ENCODE data around the gene PSAP.
"Not testable (repeated sequence)": the region's sequence is repeated elsewhere in the genome, so short reads cannot be mapped to it uniquely, and the experiment has no call there.

PSAP gene

DNA sequence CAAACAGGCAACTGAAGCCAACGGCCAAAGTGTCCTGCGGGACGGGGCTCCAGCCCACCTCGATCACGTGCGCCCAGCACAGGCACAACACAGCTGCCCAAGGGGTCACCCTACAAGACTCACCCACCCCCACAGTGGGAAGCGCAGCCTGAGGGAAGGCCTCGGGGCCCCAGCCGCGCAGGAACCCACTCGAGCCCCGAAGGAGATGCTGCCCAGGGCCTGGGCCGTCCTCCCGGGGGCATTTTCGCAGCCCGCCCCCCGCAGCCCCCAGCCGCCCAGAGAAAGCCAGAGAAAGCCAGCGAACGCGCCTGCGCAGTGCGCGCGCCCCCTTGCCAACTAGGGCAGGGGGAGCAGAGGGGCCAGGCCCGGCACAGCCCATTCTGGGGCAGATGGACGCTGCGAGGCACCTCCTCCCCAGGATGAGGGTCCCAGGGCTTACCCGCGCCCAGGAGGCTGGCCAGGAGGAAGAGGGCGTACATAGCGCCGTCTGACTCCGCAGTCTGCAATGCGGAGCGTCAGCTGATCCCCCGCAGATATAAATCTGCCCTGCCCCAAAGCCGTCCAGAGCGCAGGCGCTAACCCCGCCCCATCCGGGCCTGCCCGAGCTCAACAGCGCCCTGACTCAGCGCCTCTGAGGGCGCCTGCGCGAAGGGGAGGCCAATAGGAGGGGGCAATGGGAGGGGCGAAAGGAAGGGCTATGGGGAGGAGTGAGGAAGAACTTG lies at the start of gene PSAP:
TSS of gene PSAP (minus strand) at position 509 of the 722 bp plus-strand sequence. CDS start at position 479, 30 bp downstream.
- TF ChIP-seq CTCF (IDR thresholded peaks at IDR 0.05) (peak; percentile 6; the same call in 1 of the 2 replicates), ZFX (IDR thresholded peaks at IDR 0.05; ENCODE audit: borderline replicate concordance) (no peak)
- peak within 1 kb of the TSS; percentile 80 for H3K27ac ChIP-seq

DNA sequence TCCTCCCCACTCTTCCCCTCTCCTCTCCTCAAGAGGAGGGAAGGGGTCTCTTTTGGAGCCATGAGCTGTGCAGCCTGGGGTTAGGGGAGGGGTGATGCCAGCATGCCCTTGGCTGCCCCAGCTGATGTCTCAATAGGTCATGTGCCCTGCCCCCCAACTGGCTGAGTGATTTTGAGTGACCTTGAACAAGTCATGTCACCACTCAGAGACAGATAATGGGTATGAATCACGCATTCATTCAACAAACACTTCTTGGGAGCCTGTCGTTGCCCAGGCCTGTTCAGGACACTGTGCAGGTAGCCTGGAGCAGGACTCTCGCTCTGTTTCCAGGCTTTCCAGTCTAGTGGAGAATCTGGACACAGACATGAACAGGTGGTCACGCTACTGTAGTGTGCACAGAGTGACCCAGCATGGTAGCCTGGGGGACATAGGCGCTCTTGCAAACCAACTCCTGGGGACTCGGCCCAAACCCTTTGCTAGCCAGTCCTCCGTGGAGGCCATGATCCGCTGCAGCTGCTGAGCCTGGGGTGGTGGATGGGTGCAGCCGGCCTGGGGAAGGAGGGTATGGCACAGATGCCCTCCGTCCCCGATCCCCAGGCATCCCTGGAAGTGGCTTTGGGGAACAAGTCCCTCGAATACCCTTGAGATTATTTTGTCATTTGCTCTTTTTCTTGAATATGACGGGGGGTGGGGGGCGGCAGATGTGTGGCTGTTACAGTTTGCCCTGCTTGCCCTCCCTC lies 49.6 kb upstream of the PSAP start:
- TF ChIP-seq ZFX (IDR thresholded peaks at IDR 0.05; ENCODE audit: borderline replicate concordance), result no peak
- no peak for TF ChIP-seq CTCF (IDR thresholded peaks at IDR 0.05)
- H3K27ac ChIP-seq, result no peak overlapping the region

DNA sequence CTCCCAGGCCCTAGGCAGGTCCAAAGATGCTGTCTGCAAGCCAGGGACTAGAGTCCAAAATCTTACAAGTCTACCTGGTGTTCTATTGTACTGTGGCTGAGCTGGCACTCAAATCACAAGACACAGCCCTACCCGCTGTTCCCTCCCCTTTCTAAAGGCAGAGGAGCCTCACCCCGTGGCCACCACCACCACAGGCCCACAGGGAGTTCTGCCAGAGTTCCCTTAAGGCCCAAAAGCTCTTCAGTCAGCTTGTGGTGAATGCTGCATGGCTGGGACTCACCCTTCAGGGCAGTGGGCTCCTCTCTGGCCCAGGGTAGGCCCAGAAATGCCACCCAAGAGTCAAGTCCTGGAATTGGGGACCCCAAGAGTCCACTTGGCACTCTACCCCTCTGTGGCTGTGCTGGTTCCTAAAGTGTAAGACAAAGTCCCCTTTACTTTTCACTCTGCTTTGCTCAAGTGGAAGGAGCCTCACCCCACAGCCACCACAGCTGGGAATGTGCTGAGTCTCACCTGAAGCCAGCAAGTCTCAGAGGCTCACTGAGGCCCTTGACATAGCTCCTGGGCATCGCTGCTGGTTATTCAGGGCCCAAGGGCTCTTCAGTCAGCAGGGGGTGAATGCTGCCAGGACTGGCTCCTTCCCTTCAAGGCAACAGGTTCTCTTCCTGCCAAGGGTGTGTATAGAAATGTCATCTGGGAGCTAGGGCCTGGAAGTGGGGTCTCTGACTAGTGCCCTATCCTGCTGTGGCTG lies 48.8 kb upstream of the PSAP start:
- no peak overlapping the region for H3K27ac ChIP-seq
- TF ChIP-seq ZFX (IDR thresholded peaks at IDR 0.05; ENCODE audit: borderline replicate concordance) (no peak), CTCF (IDR thresholded peaks at IDR 0.05) (no peak)

- H3K27ac ChIP-seq, result not testable (repeated sequence)
Observed at GRCh38 chr10:71898346-71898745, 47.3 kb upstream of the PSAP start.

GRCh38 chr10:71893920-71894319 lies 42.9 kb upstream of the PSAP start:
- no peak for TF ChIP-seq ZFX (IDR thresholded peaks at IDR 0.05; ENCODE audit: borderline replicate concordance)
- no peak for TF ChIP-seq CTCF (IDR thresholded peaks at IDR 0.05)
- H3K27ac ChIP-seq, result no peak overlapping the region

DNA sequence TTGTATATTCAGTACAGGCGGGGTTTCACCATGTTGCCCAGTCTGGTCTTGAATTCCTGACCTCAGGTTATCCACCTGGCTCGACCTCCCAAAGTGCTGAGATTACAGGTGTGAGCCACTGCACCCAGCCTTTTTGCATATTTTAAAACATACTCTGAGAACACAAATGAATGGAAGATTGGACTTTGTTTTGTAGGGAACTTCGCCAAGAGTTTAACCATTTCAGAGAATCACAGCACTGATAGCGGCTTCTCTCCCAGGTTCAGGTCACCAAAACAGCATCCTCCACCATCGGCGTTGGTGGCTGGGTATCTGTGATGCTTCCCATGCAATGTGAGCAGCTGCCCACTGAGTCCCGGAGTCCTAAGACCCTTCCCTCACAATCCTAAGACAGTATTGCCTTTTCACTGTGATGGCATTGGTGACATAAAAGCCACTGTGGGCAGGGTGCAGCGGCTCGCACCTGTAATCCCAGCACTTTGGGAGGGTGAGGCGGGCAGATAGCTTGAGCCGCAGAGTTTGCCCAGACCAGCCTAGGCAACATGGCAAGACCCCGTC lies 42.3 kb upstream of the PSAP start:
- no peak for TF ChIP-seq ZFX (IDR thresholded peaks at IDR 0.05; ENCODE audit: borderline replicate concordance)
- no peak for TF ChIP-seq CTCF (IDR thresholded peaks at IDR 0.05)
- H3K27ac ChIP-seq, result no peak overlapping the region

GRCh38 chr10:71891437-71891836 lies 40.4 kb upstream of the PSAP start:
- H3K27ac ChIP-seq, result no peak overlapping the region

More at GRCh38 chr10:71891437-71891836, 40.4 kb upstream of the PSAP start:
- TF ChIP-seq ZFX (IDR thresholded peaks at IDR 0.05; ENCODE audit: borderline replicate concordance), result no peak
- no peak for TF ChIP-seq CTCF (IDR thresholded peaks at IDR 0.05)
